Fibroblast of lung (primary cell): ENCODE results near the gene DLGAP3. TPM values are rescaled to one million over a fixed set of nuclear protein-coding genes. Genes with fewer than 3 reads are reported as not detected.

Experiments used
- DNase-seq, 2 donors: peaks; one replicate each; pipeline versions ENCODE4 v3.0.0 to v3.0.0-alpha.2; 2010; ENCODE audit warnings: low read depth in 2 of 2
- H2AFZ ChIP-seq: 2 replicates; pipeline ENCODE4 v1.5.1; 2012; ENCODE audit warnings: low read length, control low read depth, inconsistent platforms
- H3K27ac ChIP-seq: 2 replicates; pipeline ENCODE4 v1.5.1; 2011; ENCODE audit warnings: low read length, control low read depth; ENCODE audit not compliant: insufficient read depth
- H3K27me3 ChIP-seq: 2 replicates; pipeline ENCODE4 v1.5.1; 2011; ENCODE audit warnings: mild to moderate bottlenecking, low read length; ENCODE audit not compliant: control insufficient read depth, insufficient read depth
- H3K36me3 ChIP-seq: 2 replicates; pipeline ENCODE4 v1.5.1; 2011; ENCODE audit warnings: low read length; ENCODE audit not compliant: control insufficient read depth, insufficient read depth
- H3K4me1 ChIP-seq: 2 replicates; pipeline ENCODE4 v1.5.1; 2011; ENCODE audit warnings: low read length; ENCODE audit not compliant: control insufficient read depth, insufficient read depth; ENCODE audit errors: extremely low read depth
- H3K4me2 ChIP-seq: 2 replicates; pipeline ENCODE4 v1.5.1; 2011; ENCODE audit warnings: low read length, control low read depth; ENCODE audit not compliant: insufficient read depth; ENCODE audit errors: extremely low read depth
- H3K4me3 ChIP-seq, 4 experiments: fragments of 200-600 bp in 1 of 4; sonication (generic) in 1 of 4; replicated peaks in 1 of 4; 2 replicates each; pipeline ENCODE4 v1.5.1; 2011 to 2016; ENCODE audit warnings: low read length in 4 of 4, low read depth in 3 of 4, mild to moderate bottlenecking in 3 of 4, control low read depth in 2 of 4, inconsistent platforms in 1 of 4, mixed read lengths in 1 of 4; ENCODE audit not compliant: insufficient read depth in 1 of 4; ENCODE audit errors: control extremely low read depth in 1 of 4
- H3K79me2 ChIP-seq: 2 replicates; pipeline ENCODE4 v1.5.1; 2012; ENCODE audit warnings: mild to moderate bottlenecking, low read length, inconsistent platforms; ENCODE audit not compliant: control insufficient read depth, insufficient read depth
- H3K9ac ChIP-seq: 2 replicates; pipeline ENCODE4 v1.5.1; 2011; ENCODE audit warnings: mild to moderate bottlenecking, low read length, control low read depth; ENCODE audit not compliant: insufficient read depth
- H3K9me3 ChIP-seq: 2 replicates; pipeline ENCODE4 v1.5.1; 2012; ENCODE audit warnings: low read depth, low read length; ENCODE audit not compliant: control insufficient read depth, insufficient read depth
- H4K20me1 ChIP-seq: 2 replicates; pipeline ENCODE4 v1.5.1; 2011; ENCODE audit warnings: low read length; ENCODE audit not compliant: control insufficient read depth, insufficient read depth; ENCODE audit errors: extremely low read depth
- EZH2 ChIP-seq: IDR thresholded peaks from 2 replicates; pipeline ENCODE4 v1.5.1; 2012; ENCODE audit warnings: low read length, control low read depth, mild to moderate bottlenecking; ENCODE audit errors: missing control alignments
- polyA plus RNA-seq, 2 donors: library from polyadenylated mRNA; depleted of rRNA in 1 of 2; stranded (reverse) in 1 of 2; unstranded in 1 of 2; fragments of >200 nt; gene quantifications; 2 replicates each; pipeline ENCODE4 v1.2.1, GENCODE V29; 2011 to 2012; ENCODE audit warnings: missing spikeins in 1 of 2
- total RNA-seq: library from RNA; depleted of rRNA; stranded (reverse); fragments of >200 nt; gene quantifications from 2 replicates; pipeline ENCODE4 v1.2.1, GENCODE V29; 2014
- TF ChIP-seq, protein P1 (sequence below), 2 donors: IDR thresholded peaks in 1 of 2; conservative IDR thresholded peaks in 1 of 2; 1 replicate in 1 of 2; 2 replicates in 1 of 2; pipeline ENCODE4 v1.5.1; 2011 to 2012; ENCODE audit warnings: low read length in 2 of 2, control low read depth in 1 of 2, inconsistent platforms in 1 of 2, low read depth in 1 of 2, mild to moderate bottlenecking in 1 of 2

The DLGAP3 gene
- total and polyA plus RNA-seq, 2 donors (not counting 1 experiment from before 2014, with no cell fraction given) = not detected

DNA sequence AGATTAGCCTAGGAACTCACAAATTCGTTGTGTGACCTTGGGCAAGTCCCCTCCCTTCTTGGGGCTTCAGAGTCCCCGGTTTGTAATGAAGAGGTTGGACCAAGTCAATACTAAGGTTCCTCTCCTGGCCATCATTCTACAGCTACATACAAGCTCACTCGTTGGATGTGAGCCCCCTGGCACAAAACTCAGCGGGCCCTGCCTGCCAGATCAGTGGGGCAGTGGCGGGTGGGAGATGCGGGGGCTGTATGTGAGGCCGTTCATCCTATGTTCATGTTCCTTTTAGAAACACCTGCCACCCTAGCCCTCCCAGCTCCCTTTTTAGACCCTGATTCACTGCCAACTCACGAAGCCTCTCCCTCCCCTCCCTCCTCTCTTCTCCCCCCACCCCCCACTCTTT, 2.1 kb downstream of the DLGAP3 start:
- TF ChIP-seq, protein P1, sequence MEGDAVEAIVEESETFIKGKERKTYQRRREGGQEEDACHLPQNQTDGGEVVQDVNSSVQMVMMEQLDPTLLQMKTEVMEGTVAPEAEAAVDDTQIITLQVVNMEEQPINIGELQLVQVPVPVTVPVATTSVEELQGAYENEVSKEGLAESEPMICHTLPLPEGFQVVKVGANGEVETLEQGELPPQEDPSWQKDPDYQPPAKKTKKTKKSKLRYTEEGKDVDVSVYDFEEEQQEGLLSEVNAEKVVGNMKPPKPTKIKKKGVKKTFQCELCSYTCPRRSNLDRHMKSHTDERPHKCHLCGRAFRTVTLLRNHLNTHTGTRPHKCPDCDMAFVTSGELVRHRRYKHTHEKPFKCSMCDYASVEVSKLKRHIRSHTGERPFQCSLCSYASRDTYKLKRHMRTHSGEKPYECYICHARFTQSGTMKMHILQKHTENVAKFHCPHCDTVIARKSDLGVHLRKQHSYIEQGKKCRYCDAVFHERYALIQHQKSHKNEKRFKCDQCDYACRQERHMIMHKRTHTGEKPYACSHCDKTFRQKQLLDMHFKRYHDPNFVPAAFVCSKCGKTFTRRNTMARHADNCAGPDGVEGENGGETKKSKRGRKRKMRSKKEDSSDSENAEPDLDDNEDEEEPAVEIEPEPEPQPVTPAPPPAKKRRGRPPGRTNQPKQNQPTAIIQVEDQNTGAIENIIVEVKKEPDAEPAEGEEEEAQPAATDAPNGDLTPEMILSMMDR (conservative IDR thresholded peaks at IDR 0.05 in 1 of 2, IDR thresholded peaks at IDR 0.05 in 1 of 2; ENCODE audit: low read depth in 1 of 2, low read length in 2 of 2) = no peak
- no peak for TF ChIP-seq EZH2
- Histone ChIP-seq H3K4me2 (no peak overlapping the region), H3K4me1 (no peaks in the 10 kb centered on the region), H3K9ac (no peak overlapping the region), H3K27ac (no peak overlapping the region), H4K20me1 (no peaks in the 10 kb centered on the region), H3K36me3 (no peaks in the 10 kb centered on the region), H3K27me3 (peaks cover 36% of the 10 kb centered on the region), H3K79me2 (no peaks in the 10 kb centered on the region), H3K9me3 (no peaks in the 10 kb centered on the region), H3K4me3 (no peak overlapping the region), H2AFZ (no peak overlapping the region)
- no peak for DNase-seq

DNA sequence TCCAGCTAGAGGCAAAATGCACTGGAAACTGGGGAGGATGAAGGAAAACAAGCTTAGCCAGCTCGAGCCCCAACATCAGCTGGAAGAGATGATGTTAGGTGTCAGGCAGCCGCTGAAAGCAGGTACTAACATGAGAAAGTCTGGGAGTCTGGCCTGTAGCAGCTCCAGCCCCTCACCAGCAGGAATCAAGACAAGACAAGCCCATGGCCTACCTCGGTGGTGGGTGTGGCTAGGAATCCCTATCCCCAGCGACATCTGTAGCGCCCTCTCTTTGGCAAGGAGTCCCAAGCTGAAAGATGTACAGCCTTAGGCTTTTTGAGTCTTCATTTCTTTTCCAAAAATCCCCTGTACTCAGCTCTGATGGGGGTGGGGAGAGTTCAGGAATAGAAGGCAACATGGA, 2.6 kb downstream of the DLGAP3 start:
- Histone ChIP-seq H4K20me1 (no peaks in the 10 kb centered on the region), H3K27me3 (peaks cover 36% of the 10 kb centered on the region)

DNA sequence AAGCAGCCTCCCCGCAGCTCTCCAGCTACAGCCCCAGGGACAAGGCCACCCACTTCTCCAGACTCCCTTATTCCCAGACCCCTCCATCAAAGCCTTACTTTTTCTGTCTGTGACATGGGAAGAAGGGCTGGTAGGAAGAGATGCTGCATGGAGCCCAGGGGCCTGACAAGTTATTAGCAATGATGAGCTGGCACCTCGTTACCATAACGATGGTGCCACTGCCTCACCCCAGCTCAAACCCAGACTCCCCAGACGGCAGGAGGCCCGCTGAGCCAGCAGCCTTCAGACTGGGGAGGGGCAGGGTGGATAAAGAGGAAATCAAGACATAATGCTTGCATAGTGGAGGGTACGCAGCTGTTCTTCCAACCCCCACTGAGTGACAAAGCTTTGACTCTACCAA, 3.3 kb downstream of the DLGAP3 start:
- Histone ChIP-seq H4K20me1 (no peaks in the 10 kb centered on the region), H2AFZ (no peak overlapping the region), H3K36me3 (no peaks in the 10 kb centered on the region), H3K9ac (no peak overlapping the region), H3K79me2 (no peaks in the 10 kb centered on the region), H3K27ac (no peak overlapping the region), H3K4me1 (no peaks in the 10 kb centered on the region), H3K9me3 (no peaks in the 10 kb centered on the region), H3K27me3 (peaks cover 32% of the 10 kb centered on the region), H3K4me3 (no peak overlapping the region), H3K4me2 (no peak overlapping the region)
- DNase-seq = no peak
- no peak for TF ChIP-seq EZH2
- TF ChIP-seq, protein P1 (conservative IDR thresholded peaks at IDR 0.05 in 1 of 2, IDR thresholded peaks at IDR 0.05 in 1 of 2; ENCODE audit: low read depth in 1 of 2, low read length in 2 of 2) = no peak

More for the DNA sequence above, 2.6 kb downstream of the DLGAP3 start:
- Histone ChIP-seq H3K9me3 (no peaks in the 10 kb centered on the region), H3K36me3 (no peaks in the 10 kb centered on the region), H3K27ac (no peak overlapping the region), H3K9ac (no peak overlapping the region), H3K4me2 (no peak overlapping the region), H2AFZ (no peak overlapping the region), H3K79me2 (no peaks in the 10 kb centered on the region), H3K4me1 (no peaks in the 10 kb centered on the region), H3K4me3 (no peak overlapping the region)
- DNase-seq = no peak
- no peak for TF ChIP-seq EZH2
- TF ChIP-seq, protein P1 (conservative IDR thresholded peaks at IDR 0.05 in 1 of 2, IDR thresholded peaks at IDR 0.05 in 1 of 2; ENCODE audit: low read depth in 1 of 2, low read length in 2 of 2) = no peak
